GM12892 (cell line): Measurements from ENCODE around the gene NATD1.

ENCODE experiments used
- POLR2A ChIP-seq: IDR thresholded peaks from 2 replicates; pipeline ENCODE4 v1.6.1; 2011; ENCODE audit warnings: low read depth, low read length, control low read depth
- POLR2AphosphoS5 ChIP-seq: IDR thresholded peaks from 2 replicates; pipeline ENCODE4 v1.6.1; 2011; ENCODE audit warnings: low read depth, low read length, control low read depth
- TAF1 ChIP-seq: IDR thresholded peaks from 2 replicates; pipeline ENCODE4 v1.6.1; 2011; ENCODE audit warnings: low read depth, mild to moderate bottlenecking, control low read depth, low read length, borderline replicate concordance

DNA sequence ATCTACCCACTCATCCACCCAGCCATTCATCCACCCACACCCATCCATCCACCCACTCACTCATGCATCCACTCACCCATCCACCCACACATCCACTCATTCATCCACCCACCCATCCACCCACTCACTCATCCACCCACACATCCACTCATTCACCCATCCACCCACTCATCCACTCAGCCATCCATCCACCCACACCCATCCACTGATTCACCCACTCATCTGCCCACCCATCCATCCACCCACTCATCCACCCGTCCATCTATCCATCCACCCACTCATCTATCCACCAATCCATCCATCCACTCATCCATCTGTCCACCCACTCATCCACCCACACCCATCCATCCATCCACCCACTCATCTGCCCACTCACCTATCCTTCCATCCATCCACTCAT, 17.3 kb downstream of the NATD1 start:
- TF ChIP-seq POLR2AphosphoS5 (no peak), TAF1 (no peak), POLR2A (no peak)
